H1 (cell line): ENCODE results near the gene HDHD5. TPM values are rescaled to one million over a fixed set of nuclear protein-coding genes. Genes with fewer than 3 reads are reported as not detected.
A peak's percentile ranks its signal among the peaks of the same experiment; 100 is the strongest.

Experiments used
- CTCF ChIA-PET: fragments of 300-600 bp; sonication (Branson Sonifier 250); formaldehyde crosslinking; loops from one replicate; lab custom pipeline; 2021; ENCODE audit not compliant: partially characterized antibody; lab: Charles Lee
- POLR2A ChIA-PET: fragments of 300-600 bp; sonication (Branson Sonifier 250); formaldehyde crosslinking; loops from one replicate; lab custom pipeline; 2021; ENCODE audit warnings: inconsistent platforms; ENCODE audit not compliant: partially characterized antibody; lab: Charles Lee
- DNase-seq, 2 experiments: peaks; one replicate each; pipeline versions ENCODE4 v3.0.0 to v3.0.0-alpha.2; 2010 to 2022; ENCODE audit warnings: low spot score in 2 of 2, low read depth in 1 of 2, mixed read lengths in 1 of 2
- FAIRE-seq: peaks from 2 replicates; lab custom pipeline; 2011; peaks lifted over from hg19 to GRCh38; lab: Jason Lieb, UNC
- H2AFZ ChIP-seq: 2 replicates; pipeline ENCODE4 v1.8.1; 2012; ENCODE audit warnings: low read length, inconsistent platforms
- H2AK5ac ChIP-seq: 2 replicates; pipeline ENCODE4 v1.6.1; 2013; ENCODE audit warnings: low read depth, low read length
- H2BK120ac ChIP-seq: replicated peaks from 2 replicates; pipeline ENCODE3; 2013; ENCODE audit warnings: low read depth, low read length, inconsistent platforms
- H2BK12ac ChIP-seq: 2 replicates; pipeline ENCODE4 v1.6.1; 2013; ENCODE audit warnings: low read depth, low read length
- H2BK15ac ChIP-seq: 2 replicates; pipeline ENCODE4 v1.6.1; 2013; ENCODE audit warnings: low read length
- H2BK20ac ChIP-seq: 2 replicates; pipeline ENCODE4 v1.6.1; 2013; ENCODE audit warnings: low read length
- H2BK5ac ChIP-seq: 2 replicates; pipeline ENCODE4 v1.6.1; 2013; ENCODE audit warnings: low read depth, low read length
- H3K14ac ChIP-seq: 2 replicates; pipeline ENCODE4 v1.6.1; 2013; ENCODE audit warnings: inconsistent platforms; ENCODE audit not compliant: insufficient read length
- H3K18ac ChIP-seq: 2 replicates; pipeline ENCODE4 v1.6.1; 2013; ENCODE audit warnings: low read length; ENCODE audit errors: extremely low read depth
- H3K23ac ChIP-seq: 2 replicates; pipeline ENCODE4 v1.6.1; 2013; ENCODE audit warnings: inconsistent platforms; ENCODE audit not compliant: insufficient read length
- H3K23me2 ChIP-seq: 2 replicates; pipeline ENCODE4 v1.6.1; 2013; ENCODE audit warnings: low read depth, low read length
- H3K27ac ChIP-seq: 2 replicates; pipeline ENCODE4 v1.6.1; 2011; ENCODE audit warnings: low read depth, low read length, inconsistent platforms
- H3K27me3 ChIP-seq, 4 experiments: replicated peaks in 1 of 4; 1 replicate in 1 of 4; 2 replicates in 3 of 4; pipeline versions ENCODE4 v1.6.1 to v1.8.1; 2011 to 2013; ENCODE audit warnings: low read length in 3 of 4, mild to moderate bottlenecking in 3 of 4, inconsistent platforms in 2 of 4, mixed read lengths in 2 of 4, moderate library complexity in 1 of 4; ENCODE audit not compliant: control insufficient read depth in 3 of 4, insufficient read depth in 3 of 4; ENCODE audit errors: extremely low read depth in 1 of 4
- H3K36me3 ChIP-seq, 4 experiments: 2 replicates each; pipeline versions ENCODE4 v1.6.1 to v1.8.1; 2011 to 2013; ENCODE audit warnings: mild to moderate bottlenecking in 4 of 4, low read length in 3 of 4, moderate library complexity in 2 of 4, control low read depth in 1 of 4, inconsistent platforms in 1 of 4; ENCODE audit not compliant: insufficient read depth in 4 of 4, control insufficient read depth in 2 of 4
- H3K4ac ChIP-seq: replicated peaks from 2 replicates; pipeline ENCODE3; 2013; ENCODE audit warnings: low read length, low read depth, mixed read lengths, inconsistent platforms; ENCODE audit not compliant: insufficient read length
- H3K4me1 ChIP-seq, 4 experiments: replicated peaks in 1 of 4; 1 replicate in 1 of 4; 2 replicates in 3 of 4; pipeline versions ENCODE4 v1.6.1 to v1.8.1; 2011 to 2013; ENCODE audit warnings: low read length in 3 of 4, inconsistent platforms in 2 of 4, mixed read lengths in 1 of 4; ENCODE audit not compliant: insufficient read depth in 4 of 4, control insufficient read depth in 3 of 4
- H3K4me2 ChIP-seq, 2 experiments: 2 replicates each; pipeline versions ENCODE4 v1.6.1 to v1.8.1; 2011 to 2013; ENCODE audit warnings: low read depth in 2 of 2, low read length in 2 of 2, control low read depth in 1 of 2, inconsistent platforms in 1 of 2, mild to moderate bottlenecking in 1 of 2; ENCODE audit not compliant: insufficient read depth in 1 of 2
- H3K4me3 ChIP-seq, 4 experiments: fragments of 200-600, 300-600 bp in 1 of 4; sonication (generic), shearing (Covaris generic), sonication (Bioruptor Twin) in 1 of 4; 2 replicates each; pipeline versions ENCODE4 v1.5.1 to v1.8.1; 2011 to 2016; ENCODE audit warnings: low read length in 4 of 4, low read depth in 3 of 4, control low read depth in 2 of 4, inconsistent platforms in 2 of 4, mild to moderate bottlenecking in 2 of 4, mixed read lengths in 1 of 4, moderate library complexity in 1 of 4; ENCODE audit not compliant: insufficient read depth in 2 of 4; ENCODE audit errors: extremely low read depth in 1 of 4
- H3K56ac ChIP-seq: replicated peaks from 2 replicates; pipeline ENCODE3; 2013; ENCODE audit warnings: low read depth, mild to moderate bottlenecking, mixed read lengths, low read length, inconsistent platforms; ENCODE audit not compliant: insufficient read length
- H3K79me1 ChIP-seq: 2 replicates; pipeline ENCODE4 v1.6.1; 2013; ENCODE audit warnings: low read depth, low read length, control low read depth
- H3K79me2 ChIP-seq, 2 experiments: 2 replicates each; pipeline versions ENCODE4 v1.6.1 to v1.8.1; 2012 to 2013; ENCODE audit warnings: low read length in 2 of 2, mild to moderate bottlenecking in 2 of 2, inconsistent platforms in 1 of 2; ENCODE audit not compliant: insufficient read depth in 2 of 2, control insufficient read depth in 1 of 2
- H3K9ac ChIP-seq, 4 experiments: replicated peaks in 1 of 4; 1 replicate in 1 of 4; 2 replicates in 3 of 4; pipeline versions ENCODE4 v1.6.1 to v1.8.1; 2011 to 2013; ENCODE audit warnings: low read depth in 3 of 4, low read length in 3 of 4, control low read depth in 2 of 4, mild to moderate bottlenecking in 2 of 4, moderate library complexity in 2 of 4, inconsistent platforms in 1 of 4; ENCODE audit errors: extremely low read depth in 1 of 4
- H3K9me3 ChIP-seq, 2 experiments: 2 replicates each; pipeline versions ENCODE4 v1.6.1 to v1.8.1; 2012 to 2013; ENCODE audit warnings: mild to moderate bottlenecking in 2 of 2, moderate library complexity in 2 of 2, control low read depth in 1 of 2, inconsistent platforms in 1 of 2, low read depth in 1 of 2, low read length in 1 of 2, mixed read lengths in 1 of 2; ENCODE audit not compliant: insufficient read depth in 2 of 2
- H4K20me1 ChIP-seq, 2 experiments: replicated peaks in 1 of 2; 2 replicates each; pipeline versions ENCODE3 to v1.8.1; 2011 to 2013; ENCODE audit warnings: inconsistent platforms in 2 of 2, low read length in 2 of 2, mild to moderate bottlenecking in 1 of 2; ENCODE audit not compliant: insufficient read depth in 2 of 2, control insufficient read depth in 1 of 2
- H4K5ac ChIP-seq: 2 replicates; pipeline ENCODE4 v1.6.1; 2013; ENCODE audit warnings: low read length, low read depth, mixed read lengths, inconsistent platforms; ENCODE audit not compliant: insufficient read length
- H4K8ac ChIP-seq: 2 replicates; pipeline ENCODE4 v1.8.0; 2013; ENCODE audit warnings: mild to moderate bottlenecking, moderate library complexity, low read length, inconsistent platforms; ENCODE audit not compliant: insufficient read depth; ENCODE audit errors: extremely low read depth
- H4K91ac ChIP-seq: replicated peaks from 2 replicates; pipeline ENCODE3; 2013; ENCODE audit warnings: low read length, mixed read lengths, inconsistent platforms; ENCODE audit not compliant: insufficient read length
- CBX8 ChIP-seq: fragments of 300-800, 300-1000 bp; sonication (generic); IDR thresholded peaks from 2 replicates; pipeline ENCODE4 v1.7.1; 2016; ENCODE audit warnings: low read depth, low read length, borderline replicate concordance
- TAF1 ChIP-seq: IDR thresholded peaks from 2 replicates; pipeline ENCODE4 v1.6.1; 2011; ENCODE audit warnings: mild to moderate bottlenecking, low read depth, low read length
- WGBS, 2 experiments: shearing (Covaris generic) in 1 of 2; methylation state at CpG; one replicate each; pipeline versions ENCODE4 v1.1.6 to v1.1.7; 2013 to 2015; ENCODE audit warnings: low lambda C conversion rate in 2 of 2, mixed read lengths in 2 of 2, inconsistent platforms in 1 of 2, low coverage in 1 of 2, missing lambda C conversion rate in 1 of 2; ENCODE audit not compliant: insufficient replicate concordance in 2 of 2, insufficient coverage in 1 of 2, insufficient read length in 1 of 2; ENCODE audit errors: extremely low coverage in 1 of 2, missing lambda C conversion rate in 1 of 2; 5-methylcytosine and 5-hydroxymethylcytosine counted together
- polyA plus RNA-seq, 7 experiments: library from polyadenylated mRNA; depleted of rRNA in 3 of 7; stranded (reverse) in 5 of 7; unstranded in 2 of 7; fragments of >200 nt in 5 of 7; fragments of 200-250 nt in 2 of 7; gene quantifications; 1 replicate in 5 of 7; 2 replicates in 1 of 7; 4 replicates in 1 of 7; pipeline versions ENCODE4 v1.2.1 to v1.2.3, GENCODE V29; 2011 to 2013; ENCODE audit warnings: missing spikeins in 2 of 7, mixed read lengths in 2 of 7
- total RNA-seq: library from RNA; stranded (reverse); fragmentation: NEBNext Ultra II Directional; extraction: Animal tissue kit (Norgen Biotek cat#: 25700); gene quantifications from 2 replicates; pipeline ENCODE4 v1.2.1, GENCODE V29; 2021

HDHD5 gene
- total and polyA plus RNA-seq, 2 of the 8 experiments (the other 6 are each of a cell fraction or from before 2014, with no cell fraction given), result 68.3 to 123 TPM

- DNase-seq (no peak), FAIRE-seq (no peak)
- H4K20me1 ChIP-seq, result peaks cover 0 to 15% of the 10 kb centered on the region in 2 experiments
- ChIA-PET CTCF (interaction anchor here (0.9 to 1.5 kb wide), 3 partner anchors 11 to 47 kb away, joined by 3 to 4 read pairs (median 3); no protein-coding TSS in a partner anchor), POLR2A (no interaction called here)
- H3K9me3 ChIP-seq, result no peaks in the 10 kb centered on the region
- no peak overlapping the region for H2AK5ac ChIP-seq
- no peaks in the 10 kb centered on the region for H3K27me3 ChIP-seq
- no peak overlapping the region for H3K56ac ChIP-seq
- no peak overlapping the region for H3K4me2 ChIP-seq
- no peak overlapping the region for H3K27ac ChIP-seq
- peaks cover 0 to 11% (median 3%) of the 10 kb centered on the region in 4 experiments; a peak in 3 of 8 replicates for H3K36me3 ChIP-seq
- TF ChIP-seq CBX8 (no peak), TAF1 (no peak)
- no peak overlapping the region for H2AFZ ChIP-seq
- H3K23ac ChIP-seq, result no peak overlapping the region
- no peak overlapping the region for H3K4me3 ChIP-seq
- H2BK15ac ChIP-seq, result no peak overlapping the region
- H2BK12ac ChIP-seq, result no peak overlapping the region
- no peak overlapping the region for H3K14ac ChIP-seq
- H4K91ac ChIP-seq, result no peak overlapping the region
- H2BK20ac ChIP-seq, result no peak overlapping the region
- H3K79me2 ChIP-seq, result peaks cover 19 to 67% of the 10 kb centered on the region in 2 experiments; a peak in 3 of 4 replicates
- no peak overlapping the region for H3K4ac ChIP-seq
- no peak overlapping the region for H2BK5ac ChIP-seq
- H3K79me1 ChIP-seq, result peaks cover 12% of the 10 kb centered on the region
- no peak overlapping the region for H3K18ac ChIP-seq
- H2BK120ac ChIP-seq, result no peak overlapping the region
- H4K8ac ChIP-seq, result no peak overlapping the region
- H4K5ac ChIP-seq, result no peak overlapping the region
- WGBS, 2 experiments, result 87% methylated on average over 9 of the region's 9 CpGs; no CpG with 5 or more reads in 1 of the 2 experiments
- no peaks in the 10 kb centered on the region for H3K4me1 ChIP-seq
- H3K23me2 ChIP-seq, result no peaks in the 10 kb centered on the region
- H3K9ac ChIP-seq, result 0 out of 7 replicates have a peak overlapping the region, but pooled peaks of 1 of the 4 experiments have one; percentile 26
Observed at GRCh38 chr22:17149076-17149815, 9.8 kb downstream of the HDHD5 start.
